NCI-H2107 treated with DMSO at 0.1 percent for 48 hours (cell line): ENCODE results near the gene TBX18.

Experiments used
- DNase-seq: peaks from one replicate; lab custom pipeline; 2025; ENCODE audit not compliant: unreplicated experiment; lab: John Stamatoyannopoulos, UW

Gene TBX18

DNA sequence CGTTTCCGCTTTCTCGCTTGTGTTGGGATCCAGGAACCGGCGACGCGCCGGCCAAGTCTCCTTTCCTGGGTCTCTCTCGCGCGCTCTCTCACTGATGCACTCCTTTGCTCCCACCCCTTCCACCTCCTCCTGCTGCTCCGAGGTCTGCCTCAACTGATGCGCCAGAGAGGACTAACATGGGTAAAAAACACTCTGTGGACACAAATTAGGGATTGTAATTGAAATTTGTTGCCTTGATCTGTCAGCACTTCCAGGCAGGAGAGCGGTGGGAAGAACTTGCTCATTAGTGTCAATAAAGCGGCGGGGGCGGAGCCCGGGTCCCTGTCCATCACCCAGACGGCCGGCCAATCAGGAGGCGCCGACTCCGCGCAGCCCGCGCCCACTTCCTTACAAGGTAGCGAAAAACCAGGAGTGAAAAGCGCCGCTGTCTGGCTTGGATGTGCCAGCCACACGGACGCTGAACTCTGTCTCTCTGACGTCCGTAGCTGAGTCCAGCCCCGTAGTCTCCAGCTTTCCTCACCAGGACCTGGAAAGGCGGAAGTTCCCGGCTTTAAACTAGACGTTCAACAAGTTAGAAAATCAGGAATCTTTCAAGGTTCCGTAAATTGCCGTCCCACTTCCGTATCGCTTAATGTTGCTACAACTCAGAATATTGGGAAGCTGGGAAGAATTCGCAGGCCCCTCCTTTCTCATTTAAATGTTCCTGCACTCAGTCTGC, at the start of gene TBX18:
Gene TBX18 (minus strand): TSS at position 267 of the 718 bp plus-strand sequence. CDS start 417 bp downstream, outside the sequence.
- no peak for DNase-seq

- no peak for DNase-seq
Observed at GRCh38 chr6:84811351-84811750, 47.0 kb upstream of the TBX18 start.

- DNase-seq: no peak
Observed at GRCh38 chr6:84809455-84809854, 45.1 kb upstream of the TBX18 start.

GRCh38 chr6:84808491-84809061, 44.2 kb upstream of the TBX18 start:
- no peak for DNase-seq

GRCh38 chr6:84805145-84805544, 40.7 kb upstream of the TBX18 start:
- no peak for DNase-seq

GRCh38 chr6:84804720-84805119, 40.3 kb upstream of the TBX18 start:
- DNase-seq: no peak

DNA sequence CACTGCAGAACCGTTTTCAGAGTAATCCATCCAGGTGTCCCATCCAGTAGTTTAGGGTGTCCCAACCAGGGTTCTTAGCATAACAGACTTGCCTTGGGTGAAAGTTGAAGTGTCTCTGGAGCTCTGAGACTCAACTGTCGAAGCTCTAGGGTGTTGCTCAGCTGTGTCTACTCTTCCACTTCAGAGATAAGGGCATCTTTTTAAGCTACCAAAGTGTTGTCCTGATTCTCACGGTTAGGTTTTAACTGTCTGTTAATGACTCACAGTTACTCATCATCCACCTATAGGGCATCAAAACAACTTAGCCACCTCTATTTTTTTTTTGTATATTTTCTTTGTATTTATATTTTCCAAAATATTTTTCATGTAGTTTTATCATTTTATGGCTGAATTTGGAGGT, 36.9 kb upstream of the TBX18 start:
- no peak for DNase-seq

- DNase-seq: no peak
Observed at GRCh38 chr6:84798257-84798656, 33.9 kb upstream of the TBX18 start.

- no peak for DNase-seq
Observed at GRCh38 chr6:84796343-84796742, 31.9 kb upstream of the TBX18 start.

DNA sequence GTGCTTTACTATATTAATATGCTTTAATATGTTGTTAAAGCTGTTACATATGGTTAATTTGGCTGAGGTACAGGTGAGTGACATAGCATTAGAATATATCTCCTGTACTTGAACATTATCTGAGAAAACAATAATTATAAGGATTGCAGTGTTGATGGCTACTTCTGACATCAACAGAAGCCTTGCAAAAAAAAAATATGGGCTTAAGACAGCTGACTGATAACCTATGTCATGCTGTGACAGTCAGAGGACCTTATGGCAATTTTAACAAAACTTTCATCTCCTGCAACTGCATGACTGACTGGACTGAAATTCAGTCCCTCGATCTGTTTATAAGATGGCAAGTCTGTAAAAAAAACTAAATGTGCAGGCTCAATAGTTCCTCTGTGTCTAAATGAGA, 27.5 kb upstream of the TBX18 start:
- no peak for DNase-seq

DNA sequence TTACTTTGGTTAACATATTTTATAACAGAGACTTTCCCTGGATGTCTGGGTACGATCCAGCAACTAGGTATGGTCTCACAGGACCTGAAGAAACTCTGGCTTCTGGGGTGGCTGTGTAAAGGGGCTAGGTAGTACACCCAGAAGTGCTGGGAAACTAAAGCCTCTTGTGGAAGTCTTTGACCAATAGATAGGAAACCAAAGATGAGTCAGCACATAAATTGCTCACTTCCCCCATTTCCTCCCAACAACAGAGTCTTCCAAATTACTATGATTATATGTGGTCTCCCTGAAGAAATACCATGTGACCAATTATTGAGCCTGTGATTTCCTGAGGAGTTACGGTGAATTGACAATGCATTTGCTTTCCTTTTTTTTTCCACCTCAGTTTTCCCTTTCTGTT, 26.8 kb upstream of the TBX18 start:
- DNase-seq: no peak

DNA sequence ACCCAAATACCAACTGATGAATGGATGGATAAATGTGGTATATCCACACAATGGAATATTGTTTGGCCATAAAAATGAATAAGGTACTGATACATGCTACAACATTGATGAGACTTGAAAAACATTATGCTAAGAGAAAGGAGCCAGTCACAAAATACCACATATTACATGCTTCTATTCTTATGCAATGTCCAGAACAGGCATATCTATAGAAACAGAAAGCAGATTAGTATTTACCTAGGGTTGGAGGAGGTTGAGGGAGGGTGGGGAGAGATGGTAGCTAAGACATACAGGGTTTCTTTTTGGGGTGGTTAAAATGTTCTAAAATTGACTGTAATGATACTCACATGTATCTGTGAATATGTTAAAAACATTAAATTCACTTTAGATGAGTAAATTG, 24.8 kb upstream of the TBX18 start:
- no peak for DNase-seq

DNA sequence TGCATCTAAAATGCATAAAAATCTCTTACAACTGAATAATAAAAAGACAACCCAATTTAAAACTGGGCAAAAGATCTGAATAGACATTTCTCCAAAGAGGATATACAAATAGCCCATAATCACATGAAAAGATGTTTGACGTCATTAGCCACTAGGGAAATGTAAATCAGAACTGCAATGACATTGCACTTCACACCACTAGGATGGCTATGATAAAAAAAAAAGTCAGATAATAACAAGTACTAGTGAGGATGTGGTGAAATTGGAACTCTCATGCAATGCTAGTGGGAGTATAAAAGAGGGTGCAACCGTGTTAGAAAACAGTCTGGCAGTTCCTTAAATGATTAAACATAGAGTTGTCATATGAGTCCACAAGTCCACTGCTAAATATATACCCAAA, 24.3 kb upstream of the TBX18 start:
- DNase-seq: no peak

GRCh38 chr6:84785671-84786070, 21.3 kb upstream of the TBX18 start:
- DNase-seq: no peak

DNA sequence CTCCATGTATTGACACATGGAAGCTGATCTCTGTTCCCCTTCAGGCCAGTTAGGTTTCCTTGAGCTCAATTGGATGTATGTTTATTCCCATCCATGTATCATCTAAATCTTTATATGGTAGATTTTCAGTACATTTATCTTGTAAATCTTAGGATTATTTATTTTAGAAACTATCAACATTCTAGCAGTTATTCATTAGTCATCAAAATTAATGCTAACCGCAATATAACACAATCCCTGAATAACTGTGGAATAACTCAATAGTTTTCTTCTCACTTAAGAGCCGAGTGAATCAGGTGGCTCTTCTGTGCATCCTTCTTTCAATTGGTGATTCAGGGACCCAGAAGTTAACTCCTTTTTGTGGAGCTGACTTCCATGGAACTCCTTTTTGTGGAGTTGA, 15.5 kb upstream of the TBX18 start:
- DNase-seq: no peak

- DNase-seq: no peak
Observed at GRCh38 chr6:84779380-84779779, 15.0 kb upstream of the TBX18 start.

DNA sequence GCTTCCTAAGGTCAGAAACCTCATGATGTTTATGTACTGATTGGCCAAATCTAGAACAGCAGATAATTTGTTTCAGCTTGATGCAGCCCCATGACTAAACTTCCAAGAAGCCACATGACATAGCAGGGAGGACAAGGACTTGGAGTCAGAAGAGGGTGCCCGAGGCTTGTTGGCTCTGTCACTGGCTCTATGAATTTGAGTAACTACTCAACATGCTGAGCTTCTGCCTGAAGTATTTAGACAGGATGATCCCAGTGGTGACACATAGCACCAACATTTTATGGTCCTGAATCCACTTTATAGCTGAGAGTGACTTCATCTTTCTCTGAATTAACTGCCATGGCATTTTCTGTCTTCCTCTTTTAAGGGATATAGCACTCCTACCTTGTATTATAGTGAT, 13.5 kb upstream of the TBX18 start:
- no peak for DNase-seq

GRCh38 chr6:84776392-84776791, 12.0 kb upstream of the TBX18 start:
- no peak for DNase-seq

GRCh38 chr6:84775751-84776150, 11.4 kb upstream of the TBX18 start:
- DNase-seq: no peak

- DNase-seq: no peak
Observed at GRCh38 chr6:84774985-84775284, 10.5 kb upstream of the TBX18 start.

GRCh38 chr6:84774157-84774984, 10.0 kb upstream of the TBX18 start:
- DNase-seq: no peak

- DNase-seq: no peak
Observed at GRCh38 chr6:84773431-84774156, 9.2 kb upstream of the TBX18 start.
